ENCODE measurements around the gene CD164L2.
"Not testable (repeated sequence)": the region's sequence is repeated elsewhere in the genome, so short reads cannot be mapped to it uniquely, and the experiment has no call there.

The CD164L2 gene

DNA sequence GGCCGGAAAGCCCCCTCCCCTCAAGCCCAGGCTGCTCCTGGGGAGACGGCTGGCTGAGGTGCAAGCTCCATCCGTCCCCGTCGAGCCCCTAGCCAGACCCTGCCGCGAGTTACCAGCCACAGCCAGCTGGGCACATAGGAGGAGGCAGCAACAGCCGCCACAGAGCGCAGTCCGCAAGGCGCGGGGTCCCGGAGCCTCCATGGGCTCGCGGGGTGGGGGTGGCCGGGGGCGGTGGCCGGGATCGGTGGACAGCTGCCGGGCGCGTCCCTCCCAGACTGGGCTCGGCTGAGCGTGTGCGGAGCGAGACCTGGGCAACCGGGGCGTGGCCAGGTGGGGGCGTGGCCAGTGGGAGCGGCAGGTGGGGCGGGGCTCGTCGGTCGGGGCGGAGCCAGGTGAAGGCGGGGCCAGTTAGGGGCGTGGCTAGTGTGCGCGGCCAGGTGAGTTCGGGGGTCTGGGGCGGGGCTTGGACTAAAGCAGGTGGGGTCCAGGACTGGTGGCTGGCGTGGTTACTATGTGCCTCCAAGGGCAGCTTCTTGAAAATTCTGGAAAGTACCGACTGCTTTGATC, at the start of gene CD164L2:
Gene CD164L2 (minus strand): TSS at position 295 of the 567 bp plus-strand sequence. CDS start 94 bp downstream, at position 201.
- Histone ChIP-seq H3K27ac (no peak within 1 kb of the TSS), H3K4me3 (no peak within 1 kb of the TSS)
- no peak for DNase-seq (ENCODE audit: low spot score)

DNA sequence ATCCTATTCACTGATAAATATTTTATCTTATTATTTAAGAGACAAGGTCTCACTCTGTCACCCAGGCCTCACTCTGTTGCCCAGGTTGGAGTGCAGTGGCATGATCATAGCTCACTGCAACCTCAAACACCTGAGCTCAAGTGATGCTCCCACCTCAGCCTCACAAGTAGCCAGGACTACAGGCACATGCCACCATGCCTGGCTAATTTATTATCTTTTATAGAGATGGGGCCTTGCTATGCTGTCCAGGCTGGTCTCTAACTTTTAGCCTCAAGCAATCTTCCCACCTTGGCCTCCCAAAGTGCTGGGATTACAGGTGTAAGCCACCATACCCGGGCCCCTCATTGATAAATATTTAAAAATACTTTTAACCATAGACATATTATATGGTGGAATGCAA, 49.6 kb upstream of the CD164L2 start:
- H3K27ac ChIP-seq: peak overlapping the region in 1 of 2 donors; percentile 76
- H3K4me3 ChIP-seq; DNase-seq (ENCODE audit: low spot score): not testable (repeated sequence)

More for the DNA sequence above, at the start of gene CD164L2:
- TF ChIP-seq, protein P1, sequence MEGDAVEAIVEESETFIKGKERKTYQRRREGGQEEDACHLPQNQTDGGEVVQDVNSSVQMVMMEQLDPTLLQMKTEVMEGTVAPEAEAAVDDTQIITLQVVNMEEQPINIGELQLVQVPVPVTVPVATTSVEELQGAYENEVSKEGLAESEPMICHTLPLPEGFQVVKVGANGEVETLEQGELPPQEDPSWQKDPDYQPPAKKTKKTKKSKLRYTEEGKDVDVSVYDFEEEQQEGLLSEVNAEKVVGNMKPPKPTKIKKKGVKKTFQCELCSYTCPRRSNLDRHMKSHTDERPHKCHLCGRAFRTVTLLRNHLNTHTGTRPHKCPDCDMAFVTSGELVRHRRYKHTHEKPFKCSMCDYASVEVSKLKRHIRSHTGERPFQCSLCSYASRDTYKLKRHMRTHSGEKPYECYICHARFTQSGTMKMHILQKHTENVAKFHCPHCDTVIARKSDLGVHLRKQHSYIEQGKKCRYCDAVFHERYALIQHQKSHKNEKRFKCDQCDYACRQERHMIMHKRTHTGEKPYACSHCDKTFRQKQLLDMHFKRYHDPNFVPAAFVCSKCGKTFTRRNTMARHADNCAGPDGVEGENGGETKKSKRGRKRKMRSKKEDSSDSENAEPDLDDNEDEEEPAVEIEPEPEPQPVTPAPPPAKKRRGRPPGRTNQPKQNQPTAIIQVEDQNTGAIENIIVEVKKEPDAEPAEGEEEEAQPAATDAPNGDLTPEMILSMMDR (IDR thresholded peaks at IDR 0.05): no peak

DNA sequence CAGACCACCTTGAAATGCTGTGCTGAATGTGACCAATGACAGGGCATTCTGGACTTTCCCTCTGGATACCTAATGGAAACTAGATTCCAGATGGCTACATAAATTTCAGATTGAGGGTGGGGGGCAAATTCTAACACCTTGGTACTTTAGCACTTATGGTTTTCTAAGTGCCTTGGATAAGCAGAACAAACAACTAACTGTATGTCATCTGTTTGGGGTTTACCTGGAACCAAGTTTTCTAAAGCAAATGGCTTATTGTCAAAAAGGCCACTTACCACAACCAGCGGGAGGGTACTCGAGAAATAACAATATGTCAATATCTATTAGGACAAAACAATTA, 48.4 kb upstream of the CD164L2 start:
- peak overlapping the region; percentile 88 to 90 for H3K27ac ChIP-seq
- TF ChIP-seq, protein P1 (IDR thresholded peaks at IDR 0.05): no peak
- DNase-seq (ENCODE audit: low spot score): no peak
- peak overlapping the region; percentile 35 for H3K4me3 ChIP-seq

GRCh38 chr1:27430903-27431600, 47.9 kb upstream of the CD164L2 start:
- no peak for DNase-seq (ENCODE audit: low spot score)
- TF ChIP-seq, protein P1 (IDR thresholded peaks at IDR 0.05): no peak
- peak overlapping the region; percentile 88 to 90 for H3K27ac ChIP-seq
- peak overlapping the region; percentile 35 for H3K4me3 ChIP-seq

- no peak for DNase-seq (ENCODE audit: low spot score)
- H3K4me3 ChIP-seq: peak overlapping the region; percentile 55
- H3K27ac ChIP-seq: peak overlapping the region; percentile 88 to 90
- TF ChIP-seq, protein P1 (IDR thresholded peaks at IDR 0.05): no peak
These were observed 45.9 kb upstream of the CD164L2 start for GRCh38 chr1:27429029-27429425.

DNA sequence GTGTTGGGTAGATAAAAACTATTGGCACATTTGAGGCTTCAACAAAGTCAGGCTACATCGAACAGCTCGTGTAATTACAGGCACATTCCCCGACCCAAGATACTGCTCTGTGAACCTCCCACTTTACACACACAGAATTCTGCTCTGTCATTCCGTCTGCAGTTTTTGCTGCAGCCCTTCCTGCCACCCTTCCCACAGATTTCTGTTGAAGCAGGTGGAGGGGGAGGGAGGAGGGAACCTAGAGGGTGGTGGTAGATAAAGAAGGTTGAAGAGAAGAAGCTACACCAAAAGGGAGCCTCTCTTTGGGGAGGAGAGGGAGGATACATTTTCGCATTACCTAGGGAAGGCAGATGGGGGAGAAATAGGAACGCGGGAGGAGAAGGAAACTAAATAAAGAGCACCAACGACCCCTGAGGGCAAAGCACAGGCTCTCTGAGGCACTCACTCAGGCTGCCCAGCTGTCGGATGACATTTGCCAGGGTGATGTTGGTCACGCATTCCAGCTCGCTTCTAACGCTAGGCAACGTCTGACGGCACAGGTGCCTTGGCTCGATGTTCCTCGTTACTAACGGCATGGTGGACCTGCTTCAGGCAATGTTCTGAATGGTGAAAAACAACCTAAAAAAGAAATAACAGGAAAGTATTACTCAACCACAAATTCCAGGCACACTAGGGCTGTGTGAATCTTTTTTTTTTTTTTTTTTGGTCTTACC, 45.3 kb upstream of the CD164L2 start:
- Histone ChIP-seq H3K4me3 (peak overlapping the region; percentile 55), H3K27ac (peak overlapping the region; percentile 88 to 90)
- DNase-seq (ENCODE audit: low spot score): no peak
- TF ChIP-seq, protein P1 (IDR thresholded peaks at IDR 0.05): no peak

GRCh38 chr1:27427816-27428315, 44.7 kb upstream of the CD164L2 start:
- DNase-seq (ENCODE audit: low spot score): no peak
- peak overlapping the region; percentile 88 to 90 for H3K27ac ChIP-seq
- TF ChIP-seq, protein P1 (IDR thresholded peaks at IDR 0.05): no peak
- peak overlapping the region; percentile 55 for H3K4me3 ChIP-seq

Measured in coronary artery (tissue), 2 donors.